NCI-H510A treated with DMSO at 0.1 percent for 48 hours (cell line): Measurements from ENCODE around the gene IL17D.
"Not testable (repeated sequence)": the region's sequence is repeated elsewhere in the genome, so short reads cannot be mapped to it uniquely, and the experiment has no call there.

Experiments
- DNase-seq: peaks from one replicate; lab custom pipeline; 2025; lab: John Stamatoyannopoulos, UW

Gene IL17D, protein sequence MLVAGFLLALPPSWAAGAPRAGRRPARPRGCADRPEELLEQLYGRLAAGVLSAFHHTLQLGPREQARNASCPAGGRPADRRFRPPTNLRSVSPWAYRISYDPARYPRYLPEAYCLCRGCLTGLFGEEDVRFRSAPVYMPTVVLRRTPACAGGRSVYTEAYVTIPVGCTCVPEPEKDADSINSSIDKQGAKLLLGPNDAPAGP

GRCh38 chr13:20702915-20703779, at the start of gene IL17D:
TSS of gene IL17D (plus strand) at chr13:20703699. CDS start at chr13:20704002, 303 bp downstream.
- DNase-seq, result no peak

DNA sequence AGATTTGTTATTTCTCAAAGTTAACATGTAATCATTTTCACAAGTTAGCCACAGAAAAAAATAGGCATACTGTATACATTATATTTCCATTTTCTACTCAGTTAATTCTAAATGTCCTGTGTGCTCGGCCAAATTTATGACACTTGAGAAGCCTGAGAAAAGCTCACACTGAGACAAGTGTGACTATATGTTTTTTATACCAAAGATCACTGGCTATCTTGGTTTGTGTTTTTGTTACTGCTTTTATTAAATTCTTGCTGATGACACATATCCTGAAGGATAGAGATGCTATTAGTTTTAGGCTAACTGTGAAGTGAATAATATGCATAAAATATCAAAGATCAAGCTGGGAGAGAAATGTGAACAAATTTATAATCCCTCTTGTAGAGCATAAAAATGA, 49.3 kb upstream of the IL17D start:
- no peak for DNase-seq

GRCh38 chr13:20658451-20659040, 45.0 kb upstream of the IL17D start:
- DNase-seq, result no peak

- no peak for DNase-seq
Measured at GRCh38 chr13:20664351-20664750, 39.1 kb upstream of the IL17D start.

GRCh38 chr13:20666948-20667347, 36.6 kb upstream of the IL17D start:
- DNase-seq, result no peak

DNA sequence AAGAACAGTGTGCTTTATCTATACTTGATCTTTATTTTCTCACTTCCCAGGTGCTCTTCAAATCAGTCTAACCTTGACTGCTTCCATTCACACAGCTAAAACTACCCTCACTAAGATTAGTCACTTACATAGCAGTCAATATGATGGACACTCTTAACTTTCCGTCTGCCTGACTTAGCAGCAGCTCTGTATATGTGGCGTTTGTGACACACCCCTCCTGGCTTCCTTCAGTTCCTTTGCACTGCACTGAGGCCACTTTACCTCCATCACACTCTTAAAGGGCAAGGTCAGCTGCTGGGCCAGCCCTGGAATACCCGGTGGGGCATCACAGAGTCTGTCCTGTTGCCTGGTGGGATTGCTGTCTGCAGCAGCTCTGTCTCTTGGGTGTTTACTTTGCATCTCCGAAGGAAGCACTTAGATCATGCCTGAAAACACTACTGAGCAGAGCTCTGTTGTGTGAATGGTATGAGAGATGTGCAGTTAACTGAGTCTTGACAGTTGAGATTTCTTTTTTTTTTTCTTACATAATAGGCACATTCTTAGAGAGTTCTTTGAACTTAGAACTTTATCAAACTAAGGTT, 35.6 kb upstream of the IL17D start:
- DNase-seq, result no peak

DNA sequence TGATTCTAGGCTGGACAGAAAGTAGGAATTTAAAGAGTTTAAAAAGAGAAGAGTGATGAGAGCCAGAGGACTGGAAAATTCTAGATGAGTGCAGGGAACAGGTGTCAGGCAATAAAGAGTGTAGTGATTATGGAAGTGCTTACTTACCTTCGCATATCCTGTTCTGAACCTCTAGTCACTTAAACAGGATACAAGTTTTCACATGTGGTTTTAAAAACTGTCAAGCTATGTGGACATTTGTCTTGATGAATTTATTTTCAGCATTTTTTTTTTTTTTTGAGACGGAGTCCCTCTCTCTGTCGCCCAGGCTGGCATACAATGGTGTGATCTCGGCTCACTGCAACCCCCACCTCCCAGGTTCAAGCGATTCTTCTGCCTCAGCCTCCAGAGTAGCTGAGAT, 34.3 kb upstream of the IL17D start:
- DNase-seq, result no peak

- no peak for DNase-seq
Measured at GRCh38 chr13:20671789-20672188, 31.7 kb upstream of the IL17D start.

DNA sequence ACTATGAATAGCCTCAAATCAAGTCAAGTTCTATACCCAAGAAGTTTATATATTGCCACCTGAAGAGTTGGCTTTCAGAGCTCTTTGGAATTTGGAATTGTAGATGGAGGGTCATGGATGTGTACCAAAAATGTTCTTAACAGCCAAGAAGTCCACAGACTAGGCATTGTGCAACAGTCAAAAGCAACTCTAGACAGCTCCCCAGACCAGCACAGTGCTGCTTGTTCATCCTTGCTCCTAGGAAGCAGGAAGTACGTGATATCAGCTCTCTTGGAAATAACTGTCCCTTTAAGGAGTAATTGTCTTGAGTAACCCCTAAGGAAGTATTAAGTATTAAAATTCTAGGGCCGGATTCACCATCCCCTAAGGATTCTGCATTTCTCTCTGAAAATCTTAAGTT, 30.7 kb upstream of the IL17D start:
- DNase-seq, result no peak

GRCh38 chr13:20673715-20674114, 29.8 kb upstream of the IL17D start:
- DNase-seq, result no peak

DNA sequence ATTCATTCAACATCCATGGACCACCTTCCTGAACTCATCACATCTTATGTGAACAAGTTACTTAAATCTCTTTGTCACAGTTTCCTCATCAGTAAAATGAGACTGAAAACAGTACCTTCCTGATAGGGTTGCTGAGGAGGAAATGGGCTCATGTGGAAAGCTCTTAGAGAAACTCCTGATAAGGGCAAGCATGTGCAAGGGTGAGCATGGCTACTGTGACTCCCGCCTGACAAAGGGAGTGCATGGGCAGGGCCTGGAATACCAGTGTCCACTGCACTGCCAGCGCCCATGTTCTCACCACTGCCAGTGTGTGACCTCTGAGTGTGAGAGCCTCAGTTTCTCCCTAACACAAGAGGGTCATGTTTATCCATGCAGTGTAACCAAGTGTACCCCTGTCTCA, 27.3 kb upstream of the IL17D start:
- no peak for DNase-seq

- not testable (repeated sequence) for DNase-seq
Measured at GRCh38 chr13:20678606-20679005, 24.9 kb upstream of the IL17D start.

- no peak for DNase-seq
Measured at GRCh38 chr13:20679879-20680278, 23.6 kb upstream of the IL17D start.

GRCh38 chr13:20680416-20681080, 23.0 kb upstream of the IL17D start:
- DNase-seq, result no peak

DNA sequence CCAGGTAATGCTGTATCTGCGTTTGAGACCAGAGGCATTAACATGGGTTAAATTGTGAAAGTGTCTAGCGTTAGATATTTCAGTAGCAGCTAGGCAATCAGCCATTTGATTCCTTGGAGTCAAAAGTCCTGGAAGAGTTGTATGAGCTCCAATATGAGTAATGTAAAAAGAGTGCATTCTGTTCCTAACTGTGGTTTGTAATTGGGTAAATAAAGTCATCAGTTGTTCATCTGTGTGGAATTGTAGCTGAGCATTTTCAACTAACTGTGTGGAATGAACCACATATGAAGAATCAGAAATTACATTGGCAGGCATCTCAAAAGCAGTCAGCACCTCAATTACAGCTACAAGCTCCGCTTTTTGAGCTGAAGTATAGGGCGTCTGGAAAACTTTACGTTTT, 22.0 kb upstream of the IL17D start:
- not testable (repeated sequence) for DNase-seq

- DNase-seq, result no peak
Measured at GRCh38 chr13:20682061-20682460, 21.4 kb upstream of the IL17D start.

GRCh38 chr13:20684041-20684440, 19.5 kb upstream of the IL17D start:
- DNase-seq, result no peak

- no peak for DNase-seq
Measured at GRCh38 chr13:20684546-20684945, 19.0 kb upstream of the IL17D start.

DNA sequence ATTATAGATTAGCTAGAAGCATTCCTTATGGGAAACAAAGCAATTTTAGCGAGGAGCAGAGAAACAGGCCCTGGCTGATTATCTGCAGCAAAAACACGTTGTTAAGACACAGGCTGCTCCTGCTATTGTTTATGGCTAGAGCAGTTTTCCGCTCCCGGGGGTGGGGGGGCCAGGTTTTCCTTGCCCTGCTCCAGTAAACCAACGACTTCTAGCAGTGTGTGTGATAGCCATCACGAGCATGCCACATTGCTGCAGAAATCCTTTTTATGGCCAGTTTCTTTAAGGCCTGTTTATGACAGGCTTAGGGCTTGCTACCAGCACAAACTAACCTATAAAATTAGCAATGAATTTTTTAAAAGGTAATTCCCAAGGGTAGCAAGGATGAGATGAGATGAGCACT, 18.4 kb upstream of the IL17D start:
- no peak for DNase-seq

- DNase-seq, result no peak
Measured at GRCh38 chr13:20686167-20686566, 17.3 kb upstream of the IL17D start.

GRCh38 chr13:20686863-20687579, 16.5 kb upstream of the IL17D start:
- DNase-seq, result no peak

DNA sequence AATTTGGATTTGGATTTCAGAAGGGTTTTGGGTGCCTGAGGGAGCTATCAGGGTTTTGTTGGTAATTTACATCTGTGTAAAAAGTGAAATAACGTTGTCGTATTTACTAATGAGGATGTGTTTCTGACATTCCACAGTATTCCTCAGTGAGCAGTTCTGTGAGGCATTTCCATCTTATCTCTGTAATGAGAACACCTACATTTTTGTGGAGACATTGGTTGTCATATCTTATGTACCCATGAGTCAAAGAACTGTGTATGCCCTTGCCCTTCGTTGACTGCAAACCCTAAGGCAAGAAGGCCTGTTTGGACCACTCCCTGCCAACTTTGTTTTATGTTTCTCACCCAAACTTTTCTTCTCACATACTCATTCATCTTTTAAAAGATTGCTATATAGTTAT, 14.2 kb upstream of the IL17D start:
- DNase-seq, result no peak
